GM12875 (cell line): ENCODE data around the gene FOXP2.

Experiments used
- H3K4me3 ChIP-seq: one replicate; pipeline ENCODE4 v1.5.1; 2011; ENCODE audit warnings: low read depth, low read length, control low read depth
- CTCF ChIP-seq: IDR thresholded peaks from 2 replicates; pipeline ENCODE4 v1.5.1; 2011; ENCODE audit warnings: low read depth, mild to moderate bottlenecking, control low read depth, inconsistent platforms, low read length, moderate library complexity, borderline replicate concordance; ENCODE audit not compliant: insufficient read depth

FOXP2 gene

GRCh38 chr7:114415064-114415989 lies 712 bp downstream of the FOXP2 start:
- H3K4me3 ChIP-seq = no peak overlapping the region
- TF ChIP-seq CTCF = no peak

- H3K4me3 ChIP-seq = no peak overlapping the region
- TF ChIP-seq CTCF = no peak
Measured at GRCh38 chr7:114416129-114416990, 1.7 kb downstream of the FOXP2 start.

- TF ChIP-seq CTCF = no peak
- H3K4me3 ChIP-seq = no peak overlapping the region
Measured at GRCh38 chr7:114417290-114417689, 2.7 kb downstream of the FOXP2 start.

GRCh38 chr7:114418117-114418516 lies 3.5 kb downstream of the FOXP2 start:
- no peak for TF ChIP-seq CTCF
- no peak overlapping the region for H3K4me3 ChIP-seq

- TF ChIP-seq CTCF = no peak
- H3K4me3 ChIP-seq = no peak overlapping the region
Measured at GRCh38 chr7:114419441-114420272, 5.0 kb downstream of the FOXP2 start.

- TF ChIP-seq CTCF = peak; percentile 34; the same call in 1 of the 2 replicates
- no peak overlapping the region for H3K4me3 ChIP-seq
Measured at GRCh38 chr7:114422507-114423501, 8.2 kb downstream of the FOXP2 start.
